Activated T-cell treated with anti-CD3 and anti-CD28 coated beads, Interleukin-2, amount 50 U/mL, for 24 hours (primary cell): ENCODE data around the gene HLX.

Source experiments
- DNase-seq: peaks from one replicate; pipeline ENCODE4 v3.0.0-alpha.2; 2020
- H3K27ac Mint-ChIP-seq: 2 replicates; pipeline ENCODE4 v1.8.0; 2020; ENCODE audit warnings: mild to moderate bottlenecking, mixed read lengths
- H3K27me3 Mint-ChIP-seq: 2 replicates; pipeline ENCODE4 v1.8.0; 2020; ENCODE audit warnings: mixed read lengths
- H3K36me3 Mint-ChIP-seq: 2 replicates; pipeline ENCODE4 v1.8.0; 2020; ENCODE audit warnings: low read depth, mixed read lengths
- H3K4me1 Mint-ChIP-seq: 2 replicates; pipeline ENCODE4 v1.8.0; 2020; ENCODE audit warnings: low read depth, mixed read lengths
- H3K4me3 Mint-ChIP-seq: 2 replicates; pipeline ENCODE4 v1.8.0; 2020; ENCODE audit warnings: mild to moderate bottlenecking, moderate library complexity, mixed read lengths
- H3K9me3 Mint-ChIP-seq: 2 replicates; pipeline ENCODE4 v1.8.0; 2020; ENCODE audit warnings: mixed read lengths

The HLX gene

DNA sequence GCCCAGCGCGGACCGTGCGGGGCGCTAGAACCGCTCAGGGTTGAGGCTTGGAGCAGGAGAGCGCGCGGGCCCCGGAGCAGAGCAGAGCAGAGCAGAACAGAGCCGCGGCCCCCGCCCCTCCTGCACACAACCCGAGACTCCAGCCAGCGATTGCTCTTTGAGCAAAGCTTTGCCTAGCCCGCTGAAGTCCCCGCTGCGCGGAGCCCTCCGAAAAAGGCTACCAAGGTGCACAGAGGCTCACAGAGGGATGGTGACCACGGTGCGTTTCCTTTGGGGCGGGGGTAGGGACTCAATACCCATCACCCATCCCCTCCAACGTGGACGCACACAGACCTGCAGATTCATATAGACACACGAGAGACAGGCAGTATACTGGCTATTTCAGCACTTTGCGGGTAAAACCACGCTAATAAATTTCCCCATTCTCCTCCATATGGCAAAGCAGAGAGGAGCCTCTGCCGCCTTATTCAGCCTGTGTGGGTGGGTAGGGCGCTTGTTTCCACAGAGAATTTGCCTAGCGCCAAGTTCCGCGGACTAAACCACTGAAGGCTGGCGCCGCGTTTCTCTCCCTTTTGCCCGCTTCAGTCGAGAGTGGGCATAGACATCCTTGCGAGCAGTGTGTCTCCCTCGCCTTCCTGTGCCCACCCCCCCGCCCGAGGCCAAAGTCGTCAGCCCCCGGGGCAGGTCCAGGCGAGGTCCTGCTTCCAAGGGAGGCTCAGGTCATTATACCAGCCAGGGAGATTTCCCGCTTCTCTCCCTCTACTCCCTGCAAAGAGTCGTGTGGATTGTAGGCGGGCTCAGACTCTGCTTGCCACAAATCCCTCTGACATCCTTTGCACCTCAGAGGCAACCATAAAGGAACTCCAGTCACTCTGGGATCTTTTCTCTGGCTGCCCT, 8.5 kb downstream of the HLX start:
- H3K4me1 Mint-ChIP-seq: peaks cover 4% of the 10 kb centered on the region
- no peaks in the 10 kb centered on the region for H3K9me3 Mint-ChIP-seq
- peaks cover 95% of the 10 kb centered on the region for H3K27me3 Mint-ChIP-seq
- no peak overlapping the region for H3K27ac Mint-ChIP-seq
- H3K36me3 Mint-ChIP-seq: no peaks in the 10 kb centered on the region
- H3K4me3 Mint-ChIP-seq: no peak overlapping the region
- no peak for DNase-seq

DNA sequence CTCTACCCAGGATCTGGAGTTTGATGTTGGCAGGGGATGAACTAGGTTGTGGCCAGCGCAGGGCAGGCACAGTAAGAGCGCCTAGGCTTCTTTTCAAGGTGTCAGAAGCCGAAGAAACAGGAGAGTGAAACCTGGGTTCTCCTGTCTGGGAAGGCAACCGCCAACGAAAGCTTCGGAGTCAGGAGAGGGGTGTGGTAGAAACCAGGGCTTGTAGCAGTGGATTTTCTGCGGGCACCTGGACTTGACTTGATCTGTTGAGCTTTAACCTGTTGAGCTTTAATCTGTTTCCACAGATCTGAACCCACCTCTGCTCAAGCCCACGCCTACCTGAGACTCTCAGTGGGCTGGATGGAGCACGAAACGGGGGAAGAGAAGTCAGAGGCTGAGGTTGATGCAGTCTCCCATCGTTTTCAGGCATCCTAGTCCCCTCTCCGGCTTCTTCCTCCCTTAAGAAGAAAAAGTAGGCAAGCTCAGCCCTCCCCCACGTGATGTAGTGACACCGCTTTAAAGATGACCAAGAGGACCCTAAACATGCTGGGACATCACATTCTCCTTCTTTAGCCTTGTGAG, 9.3 kb downstream of the HLX start:
- Mint-ChIP-seq H3K27me3 (peaks cover 97% of the 10 kb centered on the region), H3K4me3 (no peak overlapping the region), H3K9me3 (no peaks in the 10 kb centered on the region), H3K36me3 (no peaks in the 10 kb centered on the region), H3K27ac (no peak overlapping the region), H3K4me1 (peaks cover 9% of the 10 kb centered on the region)
- DNase-seq: no peak

DNA sequence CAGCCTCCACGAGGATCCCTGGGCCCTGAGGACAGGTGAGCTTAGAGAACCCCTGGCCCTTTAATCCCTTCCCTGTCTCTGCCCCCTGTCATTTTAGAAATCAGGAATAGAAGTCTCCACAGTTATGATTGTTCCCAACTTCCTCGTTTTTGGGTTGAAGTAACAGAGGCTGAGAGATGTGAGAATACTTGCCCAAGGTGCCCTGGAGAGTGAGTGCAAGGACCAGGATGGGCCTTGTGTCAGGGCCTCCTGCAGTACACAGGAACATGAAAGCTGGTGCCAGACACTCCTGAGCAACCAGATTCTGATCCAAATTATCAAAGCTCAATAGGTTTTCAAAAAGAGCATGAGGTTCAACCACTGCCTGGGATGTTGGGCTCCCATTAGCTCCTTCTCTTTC, 10.1 kb downstream of the HLX start:
- no peak overlapping the region for H3K27ac Mint-ChIP-seq
- H3K4me3 Mint-ChIP-seq: no peak overlapping the region
- peaks cover 15% of the 10 kb centered on the region for H3K4me1 Mint-ChIP-seq
- no peaks in the 10 kb centered on the region for H3K36me3 Mint-ChIP-seq
- peaks cover 97% of the 10 kb centered on the region for H3K27me3 Mint-ChIP-seq
- H3K9me3 Mint-ChIP-seq: no peaks in the 10 kb centered on the region
- no peak for DNase-seq

- Mint-ChIP-seq H3K27me3 (peaks cover 99% of the 10 kb centered on the region), H3K4me1 (peaks cover 15% of the 10 kb centered on the region), H3K27ac (no peak overlapping the region), H3K4me3 (no peak overlapping the region), H3K9me3 (no peaks in the 10 kb centered on the region), H3K36me3 (no peaks in the 10 kb centered on the region)
- DNase-seq: no peak
These were observed 10.6 kb downstream of the HLX start for GRCh38 chr1:220889848-220890287.

- Mint-ChIP-seq H3K4me1 (peaks cover 15% of the 10 kb centered on the region), H3K4me3 (no peak overlapping the region), H3K27me3 (peaks cover 99% of the 10 kb centered on the region), H3K9me3 (peaks cover 3% of the 10 kb centered on the region), H3K27ac (no peak overlapping the region), H3K36me3 (no peaks in the 10 kb centered on the region)
- DNase-seq: no peak
These were observed 11.4 kb downstream of the HLX start for GRCh38 chr1:220890602-220891001.

- Mint-ChIP-seq H3K9me3 (peaks cover 3% of the 10 kb centered on the region), H3K4me3 (no peak overlapping the region), H3K36me3 (no peaks in the 10 kb centered on the region), H3K27me3 (peaks cover 97% of the 10 kb centered on the region), H3K27ac (no peak overlapping the region), H3K4me1 (peaks cover 15% of the 10 kb centered on the region)
- DNase-seq: no peak
These were observed 12.2 kb downstream of the HLX start for GRCh38 chr1:220891224-220892085.

GRCh38 chr1:220892086-220892376, 12.8 kb downstream of the HLX start:
- Mint-ChIP-seq H3K4me3 (no peak overlapping the region), H3K4me1 (peaks cover 15% of the 10 kb centered on the region), H3K36me3 (no peaks in the 10 kb centered on the region), H3K27me3 (peaks cover 91% of the 10 kb centered on the region), H3K27ac (no peak overlapping the region), H3K9me3 (peaks cover 3% of the 10 kb centered on the region)
- no peak for DNase-seq

DNA sequence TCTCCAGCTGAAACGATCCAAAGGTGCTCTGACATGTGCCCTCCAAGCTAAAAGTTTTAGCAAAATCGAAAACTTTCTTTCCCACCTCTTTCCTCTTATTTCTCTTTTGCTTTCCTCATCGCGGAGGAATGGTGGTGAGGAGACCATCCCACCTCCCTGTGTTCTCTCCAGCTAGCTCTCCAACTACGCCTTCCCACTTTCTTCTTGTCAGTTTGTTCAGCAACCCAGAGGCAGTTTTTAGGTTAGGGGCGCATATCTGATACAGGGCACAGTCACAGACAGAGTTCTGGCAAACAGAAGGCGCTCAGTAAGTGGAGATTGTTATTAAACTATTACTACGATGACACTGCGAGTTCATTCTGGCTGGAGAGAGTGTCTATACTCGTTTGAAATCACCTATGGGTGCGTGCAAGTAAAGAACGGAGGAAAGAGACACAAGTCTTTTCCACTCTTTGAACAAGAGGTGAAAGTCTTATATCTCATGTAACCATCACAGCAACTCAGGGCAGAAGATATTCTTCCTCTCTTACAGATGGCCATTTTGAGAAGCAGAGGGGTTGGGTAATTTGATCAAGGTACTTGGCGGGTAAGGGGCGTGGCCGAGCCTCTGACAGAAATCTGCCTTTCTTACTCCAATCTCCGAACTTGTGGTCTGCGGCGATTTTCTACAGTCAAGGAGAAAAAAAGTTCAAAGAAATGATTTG, 13.9 kb downstream of the HLX start:
- Mint-ChIP-seq H3K36me3 (no peaks in the 10 kb centered on the region), H3K27me3 (peaks cover 84% of the 10 kb centered on the region), H3K4me3 (no peak overlapping the region)

GRCh38 chr1:220893701-220894024, 14.4 kb downstream of the HLX start:
- peaks cover 3% of the 10 kb centered on the region for H3K9me3 Mint-ChIP-seq
- H3K27me3 Mint-ChIP-seq: peaks cover 80% of the 10 kb centered on the region
- peaks cover 15% of the 10 kb centered on the region for H3K4me1 Mint-ChIP-seq
- DNase-seq: no peak
- H3K36me3 Mint-ChIP-seq: no peaks in the 10 kb centered on the region
- H3K4me3 Mint-ChIP-seq: no peak overlapping the region
- no peak overlapping the region for H3K27ac Mint-ChIP-seq

More for the DNA sequence above, 13.9 kb downstream of the HLX start:
- Mint-ChIP-seq H3K4me1 (peaks cover 15% of the 10 kb centered on the region), H3K27ac (no peak overlapping the region), H3K9me3 (peaks cover 3% of the 10 kb centered on the region)
- DNase-seq: no peak

DNA sequence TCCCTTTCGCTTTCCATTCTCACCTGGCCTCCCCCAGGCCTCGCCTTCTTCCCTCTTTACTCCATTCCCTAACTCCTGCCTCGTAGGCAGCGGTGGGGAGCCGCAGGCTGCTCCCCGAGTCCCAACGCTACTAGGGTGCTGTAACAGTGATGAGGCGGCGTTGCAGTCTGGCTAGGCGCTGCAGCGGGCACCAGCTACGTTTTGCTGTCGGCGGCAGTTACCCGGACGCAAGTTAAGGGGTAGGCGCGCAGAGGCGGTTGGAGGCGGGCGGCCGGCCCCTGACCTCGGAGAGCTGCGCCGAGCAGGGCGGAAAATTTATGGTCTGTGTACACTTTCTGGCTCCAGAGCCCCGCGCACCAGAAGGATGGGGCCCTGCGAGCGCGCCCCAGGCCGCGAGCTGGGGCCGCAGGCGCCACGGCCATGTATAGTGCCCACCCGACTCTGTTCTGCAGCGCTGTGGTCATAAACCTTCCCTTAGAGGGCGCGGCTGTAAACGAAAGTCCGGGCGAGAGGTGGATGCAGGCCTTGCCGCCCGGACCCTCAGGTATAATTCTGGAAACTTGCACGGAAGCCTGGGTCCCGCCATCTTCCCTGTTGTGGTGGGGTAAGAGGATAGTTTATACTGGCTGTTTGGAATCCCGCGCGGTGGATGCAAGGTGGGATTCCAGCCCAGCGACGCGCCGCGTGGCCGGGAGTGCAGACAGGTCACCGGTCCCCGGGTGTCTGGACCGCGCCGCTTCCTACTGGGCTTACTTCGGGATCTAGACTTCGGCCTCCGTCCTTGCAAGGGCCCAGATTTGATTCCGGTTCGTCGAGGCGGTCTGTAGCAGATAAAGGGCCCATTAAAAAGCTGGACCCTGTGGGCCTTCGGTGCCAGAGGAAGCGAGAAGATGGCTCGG, 15.0 kb downstream of the HLX start:
- H3K4me3 Mint-ChIP-seq: peak overlapping the region; percentile 8
- H3K27me3 Mint-ChIP-seq: peaks cover 79% of the 10 kb centered on the region
- no peak for DNase-seq
- no peak overlapping the region for H3K27ac Mint-ChIP-seq
- H3K4me1 Mint-ChIP-seq: peaks cover 15% of the 10 kb centered on the region
- H3K36me3 Mint-ChIP-seq: no peaks in the 10 kb centered on the region
- peaks cover 3% of the 10 kb centered on the region for H3K9me3 Mint-ChIP-seq

DNA sequence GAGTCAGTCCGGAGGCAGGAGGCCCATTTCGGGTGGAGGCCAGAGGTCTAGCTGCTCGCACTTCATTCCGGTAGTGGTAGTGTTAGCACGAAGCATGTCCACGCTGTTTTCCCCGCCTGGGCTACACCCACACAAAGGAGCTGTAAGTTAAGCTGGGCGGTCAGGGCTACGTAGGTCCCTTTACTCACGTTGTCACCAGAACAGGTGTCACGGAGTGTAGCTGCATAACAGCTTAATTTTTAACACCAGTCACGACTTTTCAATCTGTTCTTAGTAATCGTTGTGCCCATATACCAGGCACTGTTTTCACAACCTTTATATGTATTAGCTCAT, 15.6 kb downstream of the HLX start:
- Mint-ChIP-seq H3K9me3 (peaks cover 3% of the 10 kb centered on the region), H3K27ac (no peak overlapping the region), H3K36me3 (no peaks in the 10 kb centered on the region), H3K4me3 (no peak overlapping the region), H3K27me3 (peaks cover 73% of the 10 kb centered on the region), H3K4me1 (peaks cover 15% of the 10 kb centered on the region)
- DNase-seq: no peak

DNA sequence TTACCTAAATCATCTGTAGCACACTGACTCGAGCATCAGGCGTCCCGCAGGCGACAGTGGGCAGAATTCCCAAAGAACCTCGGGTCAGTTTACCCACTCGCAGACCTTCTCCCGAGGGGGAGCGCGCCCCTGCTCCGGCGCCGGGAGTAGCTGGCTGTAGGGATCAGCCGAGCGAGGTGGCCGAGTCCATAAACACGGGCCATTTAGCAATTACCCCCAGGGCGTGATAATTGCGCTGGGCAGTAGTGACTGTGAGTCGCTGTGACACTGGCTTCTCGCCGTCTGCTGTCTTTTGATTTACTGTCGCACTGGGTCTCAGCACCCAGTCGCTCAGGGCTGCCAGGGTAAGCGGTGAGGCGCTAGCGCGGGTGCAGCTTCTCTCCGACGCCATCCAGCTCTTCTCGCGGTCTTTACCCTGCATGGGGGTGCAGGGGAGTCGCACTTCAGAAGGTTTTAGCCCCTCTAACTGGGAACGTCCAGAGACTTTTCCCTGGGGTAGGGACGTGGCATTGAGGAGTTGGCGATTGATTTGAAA, 16.2 kb downstream of the HLX start:
- Mint-ChIP-seq H3K9me3 (peaks cover 3% of the 10 kb centered on the region), H3K4me3 (no peak overlapping the region), H3K4me1 (peaks cover 15% of the 10 kb centered on the region), H3K27ac (no peak overlapping the region), H3K27me3 (peaks cover 70% of the 10 kb centered on the region), H3K36me3 (no peaks in the 10 kb centered on the region)
- no peak for DNase-seq

DNA sequence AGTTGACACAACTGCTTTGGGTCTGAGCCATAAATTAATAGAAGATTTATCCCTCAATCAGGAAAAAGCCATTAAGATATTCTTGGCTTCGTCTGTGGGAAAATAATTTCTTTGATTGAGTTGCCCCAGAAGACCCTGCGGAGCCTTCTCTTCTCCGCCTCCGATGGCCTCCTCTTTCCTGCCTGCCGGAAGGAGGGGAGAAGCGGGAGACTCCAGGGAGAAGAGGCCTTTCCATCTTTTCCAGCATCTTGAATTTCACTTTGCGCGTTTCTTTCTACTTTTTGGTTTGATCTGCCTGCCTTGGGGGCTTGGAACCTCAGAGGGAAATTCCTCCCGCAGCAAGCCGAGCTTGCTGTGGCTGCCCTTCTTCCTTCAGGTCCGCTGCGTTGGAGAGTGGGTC, 16.8 kb downstream of the HLX start:
- Mint-ChIP-seq H3K4me1 (peaks cover 15% of the 10 kb centered on the region), H3K4me3 (no peak overlapping the region), H3K9me3 (peaks cover 3% of the 10 kb centered on the region), H3K27ac (no peak overlapping the region), H3K27me3 (peaks cover 70% of the 10 kb centered on the region), H3K36me3 (no peaks in the 10 kb centered on the region)
- no peak for DNase-seq
